Fibroblast of peridontal ligament (primary cell): ENCODE results near the gene COQ8A.
"Not testable (repeated sequence)": the region's sequence is repeated elsewhere in the genome, so short reads cannot be mapped to it uniquely, and the experiment has no call there.

Experiments used
- DNase-seq: peaks from one replicate; pipeline ENCODE4 v3.0.0-alpha.2; 2010; ENCODE audit errors: extremely low read depth

Gene COQ8A

DNA sequence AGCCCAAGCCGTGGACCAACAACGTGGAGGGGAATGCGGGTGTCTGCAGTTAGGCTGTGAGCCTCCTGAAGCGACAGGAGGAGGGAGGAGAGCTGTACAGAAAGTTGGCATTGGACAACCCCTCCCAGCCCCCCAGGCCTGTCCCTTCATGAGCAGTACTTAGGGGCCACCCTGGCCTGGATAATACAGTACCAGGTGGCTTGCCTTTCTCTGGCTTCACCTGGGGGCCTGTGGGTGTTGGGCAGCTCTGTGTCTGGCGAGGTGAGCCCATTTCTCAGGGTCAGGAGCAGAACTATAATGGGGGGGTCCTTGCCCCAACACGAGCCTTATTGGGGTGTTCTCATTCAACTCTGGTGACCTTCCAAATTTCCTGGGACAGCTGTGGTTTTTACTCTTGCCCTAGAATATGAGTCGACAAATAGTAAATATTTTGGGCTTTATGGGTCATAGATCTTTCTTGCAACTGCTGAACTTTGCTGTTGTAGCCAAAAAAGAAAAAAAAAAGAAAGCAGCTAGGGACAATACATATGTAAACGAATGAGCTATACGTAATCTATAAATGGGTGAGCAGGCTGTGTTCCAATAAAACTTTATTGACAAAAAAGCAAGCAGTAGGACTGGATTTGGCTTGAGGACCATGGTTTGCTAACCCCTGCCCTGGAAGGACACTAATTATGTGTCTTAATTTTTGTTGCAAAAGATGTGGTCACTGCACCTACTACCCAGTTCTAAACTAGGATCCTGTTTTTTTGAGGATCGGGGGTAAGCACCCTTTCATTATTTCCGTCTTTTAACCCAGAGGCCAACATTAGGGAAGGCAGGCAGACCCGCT, 11.4 kb downstream of the COQ8A start:
- no peak for DNase-seq

DNA sequence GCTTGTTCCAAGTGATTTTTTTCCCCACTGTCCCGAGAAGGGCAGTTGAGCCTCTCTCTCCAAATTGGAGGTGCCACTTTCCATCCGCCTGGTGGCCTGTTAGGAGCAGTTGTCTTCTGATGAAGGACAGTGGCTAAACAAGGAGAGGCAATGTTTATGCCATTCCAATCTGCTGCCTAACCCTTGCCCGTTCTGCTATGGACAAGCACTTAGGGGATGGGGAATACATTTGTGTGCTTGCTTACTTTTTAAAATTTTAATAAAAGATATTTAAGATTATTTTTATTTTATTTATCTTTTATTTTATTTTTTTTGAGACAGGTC, 12.0 kb downstream of the COQ8A start:
- no peak for DNase-seq

DNA sequence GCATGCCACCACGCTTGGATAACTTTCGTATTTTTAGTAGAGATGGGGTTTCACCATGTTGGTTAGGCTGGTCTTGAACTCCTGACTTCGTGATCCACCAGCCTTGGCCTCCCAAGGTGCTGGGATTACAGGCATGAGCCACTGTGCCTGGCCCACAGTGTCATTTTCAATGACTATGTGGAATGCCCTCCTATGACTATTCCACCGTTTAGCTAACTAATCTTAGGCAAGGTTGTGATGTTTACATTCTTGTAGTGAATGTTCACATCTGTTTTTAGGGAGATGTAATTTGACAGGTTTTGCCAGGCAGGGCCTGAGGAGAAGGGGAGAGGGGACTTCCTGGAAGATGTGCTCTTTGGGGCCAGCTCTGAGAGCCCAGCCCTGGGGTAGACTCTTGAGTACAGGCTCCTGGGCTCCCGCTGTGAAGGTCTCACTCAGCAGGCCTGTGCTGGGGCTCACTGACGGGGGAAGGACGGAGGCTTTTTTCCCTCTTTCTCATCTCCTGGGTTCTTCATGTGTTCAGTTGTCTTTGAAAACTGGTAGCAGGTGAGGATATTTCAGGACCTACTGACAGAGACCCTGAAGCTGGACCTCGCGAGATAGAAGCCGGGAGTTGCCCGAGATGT, 13.2 kb downstream of the COQ8A start:
- DNase-seq, result peak; percentile 26

DNA sequence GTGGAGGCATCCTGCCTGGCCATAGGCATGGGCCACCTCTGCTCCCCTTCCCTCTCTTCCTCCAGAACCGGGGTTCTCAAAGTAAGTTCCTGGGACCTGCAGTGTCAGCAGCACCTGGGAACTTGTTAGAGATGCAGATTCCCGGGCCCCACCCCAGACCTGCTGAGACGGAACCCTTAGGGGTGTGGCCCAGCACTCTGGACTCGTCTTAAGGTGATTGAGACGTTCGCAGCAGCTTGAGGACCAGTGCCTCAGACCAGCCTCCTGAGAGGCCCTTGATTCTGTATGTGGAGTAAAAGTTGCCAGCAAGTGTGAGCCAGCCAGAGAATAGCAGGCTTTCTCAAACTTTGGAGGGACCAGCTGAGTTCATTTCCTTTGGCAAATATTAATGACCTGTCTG, 14.2 kb downstream of the COQ8A start:
- no peak for DNase-seq

DNA sequence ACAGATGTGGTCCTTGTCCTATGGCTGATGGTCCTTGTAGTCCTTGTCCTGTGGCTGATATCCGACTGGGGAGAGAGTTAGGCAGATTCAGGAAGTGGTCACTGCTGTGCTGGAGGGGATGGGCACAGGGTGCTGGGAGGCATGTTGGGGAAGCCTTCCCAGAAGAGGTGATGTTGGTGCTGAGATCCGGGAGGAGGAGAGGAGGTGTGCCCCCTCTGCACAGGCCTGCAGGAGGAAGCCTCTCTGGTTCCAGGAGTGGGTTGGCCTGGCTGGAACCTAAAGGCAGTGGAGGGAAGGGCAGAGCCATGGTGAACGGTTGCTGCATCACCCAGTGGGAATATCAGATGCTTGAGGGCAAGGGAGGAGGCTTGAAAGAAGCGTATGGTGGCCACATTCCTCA, 14.7 kb downstream of the COQ8A start:
- DNase-seq, result no peak

DNA sequence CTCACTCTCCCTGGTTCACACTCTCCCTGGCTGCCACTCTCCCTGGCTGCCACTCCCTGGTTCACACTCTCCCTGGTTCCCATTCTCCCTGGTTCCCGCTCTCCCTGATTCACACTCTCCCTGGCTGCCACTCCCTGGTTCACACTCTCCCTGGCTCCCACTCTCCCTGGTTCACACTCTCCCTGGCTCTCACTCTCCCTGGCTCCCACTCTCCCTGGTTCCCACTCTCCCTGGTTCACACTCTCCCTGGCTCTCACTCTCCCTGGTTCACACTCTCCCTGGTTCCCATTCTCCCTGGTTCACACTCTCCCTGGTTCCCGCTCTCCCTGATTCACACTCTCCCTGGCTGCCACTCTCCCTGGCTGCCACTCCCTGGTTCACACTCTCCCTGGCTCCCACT, 15.8 kb downstream of the COQ8A start:
- not testable (repeated sequence) for DNase-seq

DNA sequence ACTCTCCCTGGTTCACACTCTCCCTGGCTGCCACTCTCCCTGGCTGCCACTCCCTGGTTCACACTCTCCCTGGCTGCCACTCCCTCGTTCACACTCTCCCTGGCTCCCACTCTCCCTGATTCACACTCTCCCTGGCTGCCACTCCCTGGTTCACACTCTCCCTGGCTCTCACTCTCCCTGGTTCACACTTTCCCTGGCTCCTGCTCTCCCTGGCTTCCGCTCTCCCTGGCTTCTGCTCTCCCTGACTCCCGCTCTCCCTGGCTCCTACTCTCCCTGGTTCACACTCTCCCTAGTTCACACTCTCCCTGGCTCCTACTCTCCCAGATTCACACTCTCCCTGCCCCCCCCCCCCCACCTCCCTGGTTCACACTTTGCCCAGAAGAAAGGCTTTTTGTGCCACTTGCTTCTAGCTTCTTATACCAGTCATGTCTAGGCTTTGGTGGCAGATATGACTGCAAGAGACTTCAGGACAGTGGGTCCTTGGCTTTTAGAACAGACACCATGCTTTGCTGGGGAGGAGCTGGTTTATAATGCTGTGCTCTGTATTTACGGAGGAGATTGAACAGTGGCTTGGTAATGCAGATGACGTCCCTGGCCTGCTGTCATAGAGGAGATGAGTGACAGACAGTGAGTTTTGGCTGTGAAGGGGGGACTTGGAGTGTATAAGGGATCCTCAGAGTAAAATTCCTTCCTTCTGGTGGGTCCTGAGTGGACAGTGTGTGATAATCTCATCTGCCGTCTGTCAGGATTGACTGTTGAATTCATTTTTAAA, 17.0 kb downstream of the COQ8A start:
- DNase-seq, result no peak

DNA sequence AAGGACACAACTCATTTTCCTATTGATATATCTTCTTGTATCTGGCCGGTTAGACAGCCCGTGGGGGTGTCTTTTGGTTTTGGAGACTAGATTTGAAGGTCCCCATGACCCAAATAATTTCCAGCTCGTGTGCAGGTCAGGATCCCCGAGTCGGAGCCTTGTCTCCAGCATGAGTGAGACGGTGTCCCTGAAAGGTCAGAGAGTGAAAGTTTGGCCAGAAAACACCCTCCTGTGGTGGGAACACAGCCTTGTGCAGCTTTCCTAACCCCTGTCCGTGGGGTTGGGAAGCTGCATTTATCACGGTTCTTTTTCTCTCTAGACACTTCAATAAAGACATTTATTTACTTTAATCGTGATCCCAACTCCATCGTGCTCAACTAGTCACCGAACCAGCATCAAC, 17.6 kb downstream of the COQ8A start:
- no peak for DNase-seq

DNA sequence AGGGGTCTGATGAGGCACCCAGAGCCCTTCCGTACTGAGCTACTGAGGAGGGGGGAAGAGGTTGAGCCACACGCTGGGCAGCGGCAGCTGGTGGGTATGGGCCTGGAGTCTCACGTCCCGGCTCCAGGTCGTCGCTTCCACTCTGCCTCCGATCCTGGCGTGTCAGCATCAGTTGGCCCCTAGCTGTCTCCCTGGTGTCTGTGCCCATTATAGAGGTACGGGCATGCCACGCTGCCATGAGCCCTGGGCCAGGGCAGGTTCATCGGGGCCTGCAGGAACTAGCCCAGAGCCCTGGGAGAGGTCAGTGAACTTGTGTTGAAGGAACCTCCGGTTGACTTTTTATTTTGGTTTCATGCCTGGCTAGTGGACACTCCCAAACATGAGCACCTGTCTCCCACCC, 18.2 kb downstream of the COQ8A start:
- no peak for DNase-seq

DNA sequence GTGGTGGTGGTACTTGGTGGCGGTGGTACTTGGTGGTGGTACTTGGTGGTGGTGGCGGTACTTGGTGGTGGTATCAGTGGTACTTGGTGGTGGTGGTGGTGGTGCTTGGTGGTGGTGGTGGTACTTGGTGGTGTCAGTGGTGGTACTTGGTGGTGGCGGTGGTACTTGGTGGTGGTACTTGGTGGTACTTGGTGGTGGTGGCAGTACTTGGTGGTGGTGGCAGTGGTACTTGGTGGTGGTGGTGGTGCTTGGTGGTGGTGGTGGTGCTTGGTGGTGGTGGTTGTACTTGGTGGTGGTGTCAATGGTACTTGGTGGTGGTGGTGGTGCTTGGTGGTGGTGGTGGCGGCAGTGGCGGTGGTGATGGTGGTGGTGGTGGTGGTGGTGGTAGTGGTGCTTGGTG, 20.2 kb downstream of the COQ8A start:
- DNase-seq, result no peak

DNA sequence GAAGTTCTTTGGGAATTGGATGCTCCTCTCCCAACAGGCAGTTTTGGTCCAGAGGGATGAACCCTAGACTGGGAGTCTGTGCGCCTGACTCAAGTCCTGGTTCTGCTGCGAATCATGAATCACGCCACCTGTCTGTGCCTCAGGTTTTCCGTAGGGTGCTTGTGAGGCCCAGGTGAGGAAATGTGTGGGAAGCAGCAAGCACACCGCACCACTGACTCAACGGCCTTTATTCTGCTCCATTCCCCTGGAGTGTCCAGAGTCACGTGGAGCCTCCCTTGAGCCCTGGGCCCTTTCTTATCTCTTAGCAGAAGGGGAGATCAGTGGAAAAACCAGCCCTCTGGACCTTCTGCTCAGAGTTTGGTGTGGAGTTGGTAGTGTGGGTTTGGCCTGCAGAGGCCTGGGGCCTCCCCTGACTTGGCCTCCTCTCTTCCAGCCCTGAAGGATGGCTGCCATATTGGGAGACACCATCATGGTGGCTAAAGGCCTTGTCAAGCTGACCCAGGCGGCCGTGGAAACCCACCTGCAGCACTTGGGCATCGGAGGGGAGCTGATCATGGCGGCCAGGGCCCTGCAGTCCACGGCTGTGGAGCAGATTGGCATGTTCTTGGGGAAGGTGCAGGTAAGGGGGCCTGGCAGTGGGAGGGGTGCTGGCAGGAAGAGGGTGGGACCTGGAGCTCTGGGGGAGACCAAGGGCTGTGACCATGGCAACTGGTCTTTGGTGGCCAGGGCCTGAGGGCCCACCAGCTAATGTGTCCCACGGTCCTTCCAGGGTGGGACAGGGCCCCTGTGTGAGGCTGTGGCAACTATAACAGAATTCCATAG, 21.1 kb downstream of the COQ8A start:
- no peak for DNase-seq

DNA sequence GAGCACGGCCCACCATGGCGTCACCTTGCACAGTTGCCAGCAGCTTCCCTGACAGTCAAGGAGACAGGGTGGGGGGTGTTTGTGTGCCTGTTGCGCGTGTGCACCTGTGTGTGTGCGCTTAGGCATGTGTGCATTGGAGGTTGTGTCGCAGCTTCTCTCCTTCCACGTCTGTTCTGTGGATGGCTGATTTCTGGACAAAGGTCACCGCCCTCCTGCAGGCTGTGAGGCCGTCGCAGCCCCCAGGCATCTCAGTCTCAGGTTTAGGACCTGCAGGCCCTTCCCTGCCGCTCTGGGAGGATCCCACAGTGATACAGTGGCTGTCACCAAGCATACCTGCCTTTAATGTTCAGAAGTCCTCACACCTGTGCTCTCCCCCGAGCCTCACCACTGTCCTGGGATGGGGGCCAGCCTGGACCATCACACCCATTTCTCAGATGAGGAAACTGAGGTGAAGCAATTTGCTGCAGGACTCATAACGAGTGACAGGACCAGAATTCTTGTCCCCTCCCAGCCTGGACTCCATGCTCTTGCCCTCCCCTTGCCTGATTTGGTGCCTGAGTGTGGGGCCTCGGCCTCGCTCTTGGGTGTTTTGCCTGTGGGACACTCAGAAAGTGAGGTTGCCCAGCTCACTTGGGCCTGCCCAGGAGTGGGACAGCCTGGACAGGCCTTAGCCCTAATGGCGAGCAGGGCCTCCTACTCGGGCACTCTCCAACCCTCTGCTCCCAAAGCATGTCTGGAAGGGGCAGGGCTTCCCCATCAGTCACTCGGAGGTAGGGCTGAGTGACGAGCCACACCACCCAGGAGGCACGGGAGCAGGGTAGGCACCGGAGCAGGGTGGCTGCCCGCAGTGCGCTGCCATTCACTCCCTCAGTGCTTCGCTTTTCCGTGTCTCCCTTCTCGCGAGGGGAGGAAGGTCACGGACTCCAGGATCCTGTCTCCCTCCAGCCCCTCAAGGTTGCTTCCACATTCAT, 22.6 kb downstream of the COQ8A start:
- no peak for DNase-seq

DNA sequence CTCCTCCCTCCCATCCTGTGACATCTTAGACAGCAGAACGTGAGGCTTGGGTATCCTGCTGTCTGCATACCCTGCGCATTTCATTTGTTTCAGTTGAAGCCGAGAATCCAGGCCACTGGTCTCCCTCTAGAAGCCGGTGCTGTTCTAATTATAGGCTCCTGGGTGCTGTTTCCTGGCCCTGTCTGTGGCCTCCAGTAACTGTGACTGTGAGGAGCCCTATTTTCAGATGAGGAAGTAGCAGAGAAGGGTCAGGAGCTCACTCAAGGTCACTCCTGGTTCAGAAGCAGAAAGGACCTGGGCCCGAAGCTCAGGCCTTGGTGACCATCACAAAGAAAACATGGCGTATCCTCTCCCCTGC, 24.0 kb downstream of the COQ8A start:
- DNase-seq, result no peak

DNA sequence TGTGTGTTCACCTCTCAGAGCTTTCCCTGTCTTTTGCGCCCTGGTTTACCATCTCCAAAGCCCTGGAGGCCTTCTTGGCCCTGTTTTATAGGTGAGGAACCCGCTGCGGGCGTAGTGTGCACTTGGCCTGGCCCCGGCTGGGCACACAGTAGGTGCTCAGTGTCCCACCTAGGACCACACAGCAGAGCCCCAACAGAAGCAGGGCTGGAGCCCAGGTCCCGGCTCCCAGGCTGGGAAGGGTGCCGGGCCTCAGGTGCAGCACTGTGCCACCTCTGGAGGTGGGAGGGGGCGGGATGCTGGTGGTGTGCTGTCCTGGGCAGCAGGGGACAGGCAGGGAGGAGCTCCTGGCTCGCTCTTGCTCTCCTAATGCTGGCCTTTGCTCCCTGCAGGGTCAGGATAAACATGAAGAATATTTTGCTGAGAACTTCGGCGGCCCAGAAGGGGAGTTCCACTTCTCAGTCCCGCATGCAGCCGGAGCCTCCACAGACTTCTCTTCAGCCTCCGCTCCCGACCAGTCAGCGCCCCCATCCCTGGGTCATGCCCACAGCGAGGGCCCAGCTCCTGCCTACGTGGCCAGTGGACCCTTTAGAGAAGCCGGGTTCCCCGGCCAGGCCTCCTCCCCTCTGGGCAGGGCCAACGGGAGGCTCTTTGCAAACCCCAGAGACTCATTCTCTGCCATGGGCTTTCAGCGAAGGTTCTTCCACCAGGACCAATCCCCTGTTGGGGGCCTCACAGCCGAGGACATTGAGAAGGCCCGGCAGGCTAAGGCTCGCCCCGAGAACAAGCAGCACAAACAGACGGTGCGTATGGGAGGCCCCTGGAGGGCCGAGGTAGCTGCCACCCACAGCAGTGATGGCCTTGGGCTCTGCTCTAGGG, 24.8 kb downstream of the COQ8A start:
- DNase-seq, result no peak

DNA sequence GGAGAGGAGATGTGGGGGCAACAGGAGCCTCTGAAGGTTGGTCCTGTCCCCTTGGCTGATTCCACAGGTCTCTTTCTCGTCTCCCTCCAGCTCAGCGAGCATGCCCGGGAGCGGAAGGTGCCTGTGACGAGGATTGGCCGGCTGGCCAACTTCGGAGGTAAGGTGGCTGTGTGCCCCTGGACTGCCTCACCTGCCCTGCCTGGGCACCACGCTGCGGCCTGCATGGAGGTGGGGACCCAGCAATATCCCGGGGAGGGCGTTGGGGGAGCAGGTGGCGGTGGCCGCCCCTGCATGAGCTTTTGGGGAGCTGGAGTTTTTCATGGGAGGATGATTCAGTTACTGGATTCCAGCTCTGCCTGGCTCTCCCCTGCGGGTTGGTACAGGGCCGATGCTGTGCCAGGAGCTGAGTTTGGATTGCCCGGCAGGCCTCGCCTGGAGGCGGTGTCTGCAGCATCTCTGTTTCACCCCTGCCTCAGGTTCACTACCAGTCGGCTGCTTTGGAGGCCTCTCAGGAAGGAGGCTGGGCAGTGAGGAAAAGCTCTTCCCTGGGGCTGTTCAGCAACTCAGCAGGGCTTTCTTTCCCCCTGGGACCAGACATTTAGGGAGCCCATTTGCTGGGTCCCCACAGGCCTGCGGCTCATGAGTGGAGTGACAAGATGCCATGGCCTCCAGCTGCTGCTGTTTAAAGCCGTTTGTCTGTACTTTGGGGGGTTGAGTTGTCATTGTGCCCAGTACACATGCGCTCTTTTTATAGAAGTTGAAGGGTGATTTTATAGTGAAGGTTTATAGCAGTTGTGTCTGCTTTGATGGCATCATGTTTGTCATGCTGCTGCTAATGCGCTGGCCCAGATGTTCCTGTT, 25.7 kb downstream of the COQ8A start:
- no peak for DNase-seq

DNA sequence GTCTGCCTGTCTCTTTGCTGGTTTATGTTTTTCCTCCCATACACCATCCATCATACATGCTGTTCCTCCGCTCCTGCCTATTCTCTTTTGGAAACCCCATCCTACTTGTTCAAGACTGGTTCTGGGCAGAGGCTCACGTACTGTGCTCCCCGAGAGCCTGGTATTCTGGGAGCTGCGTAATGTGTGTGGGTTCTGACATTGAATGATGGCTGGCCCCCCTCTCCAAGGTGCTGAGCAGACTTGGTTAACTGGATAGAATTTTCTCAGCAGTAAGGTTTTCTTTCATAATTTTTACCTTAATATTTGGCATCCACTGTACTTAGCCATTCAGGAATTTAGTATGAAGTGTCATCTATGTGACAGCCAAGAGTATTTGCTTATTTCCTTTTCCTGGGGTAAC, 26.6 kb downstream of the COQ8A start:
- no peak for DNase-seq

DNA sequence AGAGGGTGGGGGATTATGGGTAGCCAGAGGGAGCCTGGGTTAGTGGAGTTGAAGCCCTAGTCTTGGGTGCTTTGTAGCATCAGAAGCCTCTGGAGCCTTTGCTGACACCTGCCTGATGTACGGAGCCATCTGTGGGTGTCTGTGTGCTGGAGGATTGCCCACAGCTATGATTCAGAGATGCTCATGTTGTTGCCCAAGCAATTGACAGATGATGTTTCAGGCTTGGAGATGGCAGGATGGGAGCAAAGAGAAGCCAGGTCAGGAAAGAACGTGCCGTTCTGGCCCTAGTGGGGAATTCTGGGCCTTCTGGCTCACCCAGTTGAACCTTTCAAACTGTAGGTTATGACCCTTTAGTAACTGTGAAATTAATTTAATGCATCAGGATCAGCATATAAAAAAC, 27.6 kb downstream of the COQ8A start:
- DNase-seq, result no peak

DNA sequence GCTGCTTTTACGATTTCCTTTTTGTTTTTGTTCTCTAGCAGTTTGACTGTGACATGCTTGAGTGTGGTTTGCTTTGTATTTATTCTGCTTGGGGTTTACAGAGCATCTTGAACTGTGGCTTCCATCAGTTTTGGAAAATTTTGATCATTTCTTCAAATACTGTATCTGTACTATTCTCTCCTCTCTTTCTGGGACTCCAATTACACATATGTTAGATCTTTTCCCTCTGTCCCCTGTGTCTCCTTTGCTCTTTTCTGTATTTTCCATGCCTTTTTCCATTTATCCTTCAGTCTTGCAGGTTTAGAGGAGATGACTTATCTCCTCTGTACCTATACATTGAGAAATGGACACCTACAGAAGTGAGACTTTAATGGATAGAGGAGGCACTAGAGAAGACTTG, 31.7 kb downstream of the COQ8A start:
- no peak for DNase-seq

DNA sequence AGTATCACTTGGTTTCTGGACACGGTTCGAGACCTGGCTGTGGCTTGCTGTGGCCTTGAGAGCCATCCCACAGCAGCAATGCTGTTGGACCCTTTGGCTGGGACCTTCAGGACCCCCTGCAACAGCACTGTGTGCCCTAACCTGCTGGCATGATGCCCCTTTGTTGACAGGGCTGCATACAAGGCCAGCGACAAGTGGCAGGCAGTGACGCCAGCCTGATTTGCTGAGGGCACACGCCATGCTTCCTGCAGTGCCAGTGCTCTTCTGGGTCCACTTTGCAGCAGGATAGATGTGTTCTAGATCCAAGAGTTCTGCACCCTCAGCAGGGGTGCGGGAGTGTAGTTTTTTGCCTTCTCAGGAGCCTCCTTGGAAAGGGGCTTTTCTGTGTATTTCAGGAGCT, 32.8 kb downstream of the COQ8A start:
- no peak for DNase-seq
